HG02571 (cell line): ENCODE results near the gene SAMD8.
A peak's percentile ranks its signal among the peaks of the same experiment; 100 is the strongest.
"Not testable (repeated sequence)": the region's sequence is repeated elsewhere in the genome, so short reads cannot be mapped to it uniquely, and the experiment has no call there.

Experiments used
- ATAC-seq: cut with Tn5 transposase; IDR thresholded peaks from one replicate; pipeline ENCODE4 v1.9.1; 2021; ENCODE audit warnings: mild to moderate bottlenecking, moderate library complexity; ENCODE audit not compliant: unreplicated experiment

The SAMD8 gene

GRCh38 chr10:75211007-75211691 lies 99.7 kb downstream of the SAMD8 start:
- ATAC-seq: peak; percentile 4

GRCh38 chr10:75212343-75212742 lies 100.9 kb downstream of the SAMD8 start:
- ATAC-seq: no peak

- ATAC-seq: no peak
Observed at GRCh38 chr10:75220274-75220673, 108.8 kb downstream of the SAMD8 start.

GRCh38 chr10:75221492-75221891 lies 110.0 kb downstream of the SAMD8 start:
- not testable (repeated sequence) for ATAC-seq

GRCh38 chr10:75223507-75223906 lies 112.1 kb downstream of the SAMD8 start:
- no peak for ATAC-seq

GRCh38 chr10:75226095-75226494 lies 114.6 kb downstream of the SAMD8 start:
- ATAC-seq: no peak

- ATAC-seq: no peak
Observed at GRCh38 chr10:75226656-75227055, 115.2 kb downstream of the SAMD8 start.

GRCh38 chr10:75228278-75228677 lies 116.8 kb downstream of the SAMD8 start:
- ATAC-seq: no peak

GRCh38 chr10:75228834-75229233 lies 117.4 kb downstream of the SAMD8 start:
- ATAC-seq: no peak

- no peak for ATAC-seq
Observed at GRCh38 chr10:75229971-75230370, 118.5 kb downstream of the SAMD8 start.

GRCh38 chr10:75230600-75231038 lies 119.2 kb downstream of the SAMD8 start:
- ATAC-seq: peak; percentile 37
